HCT116 (cell line): ENCODE measurements around the gene MIF. TPM values are rescaled to one million over a fixed set of nuclear protein-coding genes. Genes with fewer than 3 reads are reported as not detected.

Experiments
- ATAC-seq: fragments of 200-7000 bp; cut with Tn5 transposase; 2 replicates; pipeline ENCODE4 v1.9.1; 2020; ENCODE audit warnings: mild to moderate bottlenecking, moderate library complexity
- BruUV-seq: library from RNA; stranded (reverse); fragments of 400-500 nt; replicated peaks from 2 replicates; lab custom pipeline; 2021; lab: Mats Ljungman, UMichigan
- CTCF ChIA-PET: fragments of 300-600 bp; sonication (Branson Sonifier 250); formaldehyde crosslinking; loops from one replicate; lab custom pipeline; 2021; ENCODE audit warnings: antibody characterized with exemption; lab: Charles Lee
- POLR2A ChIA-PET: fragments of 300-600, 350-600 bp; sonication (Branson Sonifier 250); formaldehyde crosslinking; loops from one replicate; lab custom pipeline; 2021; ENCODE audit warnings: antibody characterized with exemption; lab: Charles Lee
- RAD21 ChIA-PET, 2 experiments: fragments of 300-600 bp; sonication (Branson Sonifier 250); formaldehyde crosslinking; loops; one replicate each; lab custom pipeline; 2023; ENCODE audit warnings: low total read pairs in 2 of 2; ENCODE audit not compliant: uncharacterized antibody in 2 of 2, unreplicated experiment in 2 of 2, low non-redundant PET in 1 of 2; lab: Charles Lee
- DNase-seq: peaks from one replicate; pipeline ENCODE4 v3.0.0-alpha.2; 2010; ENCODE audit warnings: low read depth, low spot score
- H2AFZ ChIP-seq: fragments of 200-600 bp; shearing (Covaris generic), sonication (generic); 2 replicates; pipeline ENCODE4 v1.6.1; 2017; ENCODE audit warnings: low read depth, mixed run types, mixed read lengths, antibody characterized with exemption, low read length; ENCODE audit not compliant: poor library complexity, severe bottlenecking
- H3K27ac ChIP-seq: 2 replicates; pipeline ENCODE4 v1.5.1; 2012; ENCODE audit warnings: low read depth, low read length
- H3K27me3 ChIP-seq: fragments of 200-600 bp; sonication (generic); 2 replicates; pipeline ENCODE4 v1.6.1; 2016; ENCODE audit warnings: mixed run types, low read length, mixed read lengths; ENCODE audit not compliant: insufficient read depth
- H3K36me3 ChIP-seq, 2 experiments: fragments of 200-500 bp in 1 of 2; fragments of 200-600 bp in 1 of 2; sonication (Bioruptor generic) in 1 of 2; sonication (generic) in 1 of 2; 2 replicates each; pipeline versions ENCODE4 v1.5.1 to v1.6.1; 2014 to 2016; ENCODE audit warnings: low read length in 2 of 2, inconsistent platforms in 1 of 2, mixed read lengths in 1 of 2, mixed run types in 1 of 2; ENCODE audit not compliant: insufficient read depth in 2 of 2, control insufficient read depth in 1 of 2
- H3K4me1 ChIP-seq, 2 experiments: fragments of 200-600 bp in 1 of 2; sonication (generic) in 1 of 2; 2 replicates each; pipeline versions ENCODE4 v1.5.1 to v1.6.1; 2012 to 2017; ENCODE audit warnings: low read length in 2 of 2, inconsistent platforms in 1 of 2, mild to moderate bottlenecking in 1 of 2, mixed read lengths in 1 of 2, mixed run types in 1 of 2, moderate library complexity in 1 of 2; ENCODE audit not compliant: insufficient read depth in 2 of 2, control insufficient read depth in 1 of 2
- H3K4me2 ChIP-seq: fragments of 200-600 bp; sonication (generic); 2 replicates; pipeline ENCODE4 v1.6.1; 2017; ENCODE audit warnings: mixed run types, low read length, mixed read lengths
- H3K4me3 ChIP-seq, 2 experiments: fragments of 200-600 bp in 1 of 2; sonication (generic) in 1 of 2; replicated peaks in 1 of 2; 2 replicates each; pipeline ENCODE4 v1.5.1; 2011 to 2016; ENCODE audit warnings: low read length in 2 of 2, control low read depth in 1 of 2, low read depth in 1 of 2, mild to moderate bottlenecking in 1 of 2, mixed read lengths in 1 of 2, mixed run types in 1 of 2
- H3K79me2 ChIP-seq: fragments of 200-600 bp; sonication (generic); 2 replicates; pipeline ENCODE4 v1.6.1; 2017; ENCODE audit warnings: mild to moderate bottlenecking, mixed run types, low read length, moderate library complexity, mixed read lengths; ENCODE audit not compliant: insufficient read depth
- H3K9ac ChIP-seq: fragments of 200-600 bp; sonication (generic); 2 replicates; pipeline ENCODE4 v1.6.1; 2016; ENCODE audit warnings: low read length, mixed read lengths
- H3K9me2 ChIP-seq: fragments of 200-600 bp; sonication (generic), shearing (Covaris generic); 2 replicates; pipeline ENCODE4 v1.6.1; 2017; ENCODE audit warnings: mixed run types, mild to moderate bottlenecking, moderate library complexity; ENCODE audit not compliant: insufficient read depth
- H3K9me3 ChIP-seq, 2 experiments: fragments of 200-500 bp in 1 of 2; fragments of 200-600 bp in 1 of 2; sonication (Bioruptor generic) in 1 of 2; sonication (generic) in 1 of 2; 2 replicates each; pipeline ENCODE4 v1.6.1; 2014 to 2017; ENCODE audit warnings: low read length in 2 of 2, mixed read lengths in 2 of 2, inconsistent platforms in 1 of 2, low read depth in 1 of 2, mild to moderate bottlenecking in 1 of 2, mixed run types in 1 of 2, moderate library complexity in 1 of 2; ENCODE audit not compliant: control insufficient read depth in 1 of 2, insufficient read depth in 1 of 2
- H4K20me1 ChIP-seq: fragments of 200-600 bp; sonication (generic), shearing (Covaris generic); 2 replicates; pipeline ENCODE4 v1.6.1; 2017; ENCODE audit warnings: mixed run types, mild to moderate bottlenecking, moderate library complexity; ENCODE audit not compliant: insufficient read depth
- CBX3 ChIP-seq: IDR thresholded peaks from 2 replicates; pipeline ENCODE4 v1.6.1; 2012; ENCODE audit warnings: low read depth
- CEBPB ChIP-seq: IDR thresholded peaks from 2 replicates; pipeline ENCODE4 v1.6.1; 2012; ENCODE audit warnings: low read depth
- EGR1 ChIP-seq: IDR thresholded peaks from 2 replicates; pipeline ENCODE4 v1.6.1; 2012; ENCODE audit warnings: low read depth
- EZH2 ChIP-seq: fragments of 200-600 bp; sonication (generic); IDR thresholded peaks from 2 replicates; pipeline ENCODE4 v1.6.1; 2017; ENCODE audit warnings: antibody characterized with exemption, mixed run types
- FOSL1 ChIP-seq: IDR thresholded peaks from 2 replicates; pipeline ENCODE4 v1.6.1; 2012; ENCODE audit warnings: low read depth
- JUND ChIP-seq: IDR thresholded peaks from 2 replicates; pipeline ENCODE4 v1.6.1; 2012
- POLR2A ChIP-seq: IDR thresholded peaks from 2 replicates; pipeline ENCODE4 v1.7.0; 2011; ENCODE audit warnings: borderline replicate concordance; ENCODE audit not compliant: insufficient read depth, insufficient read length; ENCODE audit errors: extremely low read depth
- POLR2AphosphoS5 ChIP-seq: IDR thresholded peaks from 2 replicates; pipeline ENCODE4 v1.6.1; 2011; ENCODE audit warnings: mild to moderate bottlenecking, low read depth, low read length, moderate library complexity
- REST ChIP-seq: IDR thresholded peaks from 2 replicates; pipeline ENCODE4 v1.6.1; 2012; ENCODE audit warnings: low read depth
- SRF ChIP-seq: IDR thresholded peaks from 2 replicates; pipeline ENCODE4 v1.6.1; 2012; ENCODE audit warnings: low read depth
- TCF7L2 ChIP-seq: IDR thresholded peaks from 2 replicates; pipeline ENCODE4 v1.7.0; 2011; ENCODE audit warnings: borderline replicate concordance, inconsistent platforms; ENCODE audit not compliant: insufficient read depth, insufficient read length; ENCODE audit errors: extremely low read depth
- YY1 ChIP-seq: IDR thresholded peaks from 2 replicates; pipeline ENCODE4 v1.6.1; 2011; ENCODE audit warnings: low read length, low read depth, moderate library complexity, mild to moderate bottlenecking; ENCODE audit not compliant: insufficient replicate concordance; ENCODE audit errors: extremely low read depth
- ZBTB33 ChIP-seq: IDR thresholded peaks from 2 replicates; pipeline ENCODE4 v1.6.1; 2011; ENCODE audit warnings: mild to moderate bottlenecking, low read length, moderate library complexity; ENCODE audit not compliant: insufficient replicate concordance; ENCODE audit errors: extremely low read depth
- ZFX ChIP-seq: fragments of 450-650 bp; IDR thresholded peaks from 2 replicates; pipeline ENCODE4 v1.6.1; 2017
- intact Hi-C: fragments of 100-400 bp; cut with micrococcal nuclease; formaldehyde crosslinking; loops from 2 replicates; pipeline ENCODE4 v1.10.0; 2022
- total RNA-seq: library from RNA; stranded (reverse); gene quantifications from one replicate; pipeline ENCODE4 v1.2.1, GENCODE V29; 2021; ENCODE audit not compliant: unreplicated experiment

Gene MIF
- total RNA-seq, 1 experiment from 2014 or later = 1,511 TPM

GRCh38 chr22:23925020-23925606, 30.9 kb downstream of the MIF start:
- Histone ChIP-seq H3K4me1 (peaks cover 3 to 8% of the 10 kb centered on the region in 2 experiments; a peak in 2 of 4 replicates), H3K4me2 (no peak overlapping the region), H3K27ac (no peak overlapping the region), H3K9me3 (peaks cover 4 to 13% of the 10 kb centered on the region in 2 experiments; a peak in 2 of 4 replicates), H3K79me2 (no peaks in the 10 kb centered on the region), H3K27me3 (no peaks in the 10 kb centered on the region), H4K20me1 (no peaks in the 10 kb centered on the region), H3K36me3 (no peaks in the 10 kb centered on the region), H3K4me3 (no peak overlapping the region), H3K9ac (no peak overlapping the region), H2AFZ (no peak overlapping the region), H3K9me2 (no peaks in the 10 kb centered on the region)
- TF ChIP-seq EZH2 (no peak), CBX3 (peak; percentile 80)
- ATAC-seq (no peak), DNase-seq (no peak)
- CTCF ChIA-PET = no interaction called here
- intact Hi-C loops = no loop called here
- POLR2A ChIA-PET = no interaction called here
- RAD21 ChIA-PET = no interaction called here
- no TSS peak for BruUV-seq

GRCh38 chr22:23926561-23926960, 32.4 kb downstream of the MIF start:
- ChIA-PET RAD21 (no interaction called here), CTCF (no interaction called here), POLR2A (no interaction called here)
- no peak for TF ChIP-seq YY1
- no peak for TF ChIP-seq POLR2AphosphoS5
- TF ChIP-seq CBX3 = no peak
- TF ChIP-seq REST = no peak
- no peak for TF ChIP-seq SRF
- no peak for TF ChIP-seq TCF7L2
- no peak for TF ChIP-seq JUND
- TF ChIP-seq ZBTB33 = no peak
- TF ChIP-seq EZH2 = no peak
- no peak for TF ChIP-seq ZFX
- no peak for TF ChIP-seq CEBPB
- no peak for TF ChIP-seq EGR1
- no peak for TF ChIP-seq FOSL1
- TF ChIP-seq POLR2A = no peak
- intact Hi-C loops = no loop called here
- DNase-seq (no peak), ATAC-seq (no peak)
- Histone ChIP-seq H3K9me2 (no peaks in the 10 kb centered on the region), H3K4me3 (no peak overlapping the region), H3K27me3 (no peaks in the 10 kb centered on the region), H3K27ac (no peak overlapping the region), H4K20me1 (no peaks in the 10 kb centered on the region), H3K4me2 (no peak overlapping the region), H2AFZ (no peak overlapping the region), H3K79me2 (no peaks in the 10 kb centered on the region), H3K9me3 (peaks cover 8 to 18% of the 10 kb centered on the region in 2 experiments; a peak in 2 of 4 replicates), H3K9ac (no peak overlapping the region), H3K36me3 (no peaks in the 10 kb centered on the region), H3K4me1 (peaks cover under 1 to 4% of the 10 kb centered on the region in 2 experiments; a peak in 2 of 4 replicates)
- no TSS peak for BruUV-seq
